GM12873 (cell line): ENCODE data around the gene TMED6.
A peak's percentile ranks its signal among the peaks of the same experiment; 100 is the strongest.

Experiments used
- CTCF ChIP-seq: IDR thresholded peaks from 2 replicates; pipeline ENCODE4 v1.5.1; 2012; ENCODE audit warnings: low read depth, mild to moderate bottlenecking, moderate library complexity, low read length, control low read depth; ENCODE audit not compliant: insufficient read depth; ENCODE audit errors: missing control alignments

Gene TMED6

DNA sequence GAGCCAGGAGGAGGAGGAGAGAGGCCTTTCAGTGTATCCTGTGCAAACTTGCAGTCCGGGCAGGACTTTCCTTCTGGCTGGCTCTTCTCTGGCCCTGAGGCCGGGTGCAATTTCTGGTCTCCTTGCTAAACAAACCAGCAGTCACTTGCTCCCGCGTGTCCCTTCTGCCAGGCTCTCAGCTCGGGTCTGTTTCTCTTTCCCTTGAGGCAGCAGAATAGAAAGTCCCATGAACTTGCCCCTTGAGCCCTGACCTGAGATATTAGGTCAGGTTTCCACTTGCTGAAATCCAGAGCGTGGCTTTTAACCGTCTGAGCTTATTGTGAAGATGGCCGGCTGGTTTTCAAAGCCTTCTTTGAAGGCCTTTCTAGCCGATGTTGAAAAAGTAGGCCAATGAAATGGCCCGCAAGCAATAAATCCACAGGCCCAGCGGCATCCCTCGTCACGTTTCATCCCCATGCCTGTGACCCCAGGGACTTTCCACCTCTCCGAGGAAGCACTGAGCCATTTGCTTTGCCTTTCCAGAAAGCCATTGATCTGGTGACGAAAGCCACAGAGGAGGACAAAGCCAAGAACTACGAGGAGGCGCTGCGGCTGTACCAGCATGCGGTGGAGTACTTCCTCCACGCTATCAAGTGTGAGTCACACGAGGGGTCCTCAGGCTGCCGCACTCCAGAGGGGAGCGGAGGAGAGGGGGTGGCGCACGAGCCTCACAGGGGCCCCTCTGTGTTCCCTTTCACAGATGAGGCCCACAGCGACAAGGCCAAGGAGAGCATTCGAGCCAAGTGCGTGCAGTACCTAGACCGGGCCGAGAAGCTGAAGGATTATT, 35.9 kb downstream of the TMED6 start:
- TF ChIP-seq CTCF, result no peak

- TF ChIP-seq CTCF, result no peak
Measured at GRCh38 chr16:69314534-69314933, 37.1 kb downstream of the TMED6 start.

DNA sequence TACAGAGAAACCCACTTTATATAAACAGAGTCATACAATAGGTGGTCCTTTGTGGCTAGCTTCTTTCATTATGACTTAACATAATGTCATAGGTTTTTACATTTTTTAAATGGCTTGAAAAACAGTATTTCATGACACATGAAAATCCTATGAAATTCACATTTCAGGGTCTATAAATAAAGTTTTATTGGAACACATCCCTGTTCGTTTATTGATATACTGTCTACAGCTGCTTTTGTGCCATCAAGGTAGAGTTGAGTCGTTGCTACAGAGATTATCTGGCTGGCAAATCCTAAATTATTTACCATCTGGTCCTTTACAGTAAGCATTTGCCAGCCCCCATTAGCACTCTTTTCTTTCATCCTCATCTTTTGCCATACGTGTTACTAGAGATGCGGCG, 38.1 kb downstream of the TMED6 start:
- TF ChIP-seq CTCF, result no peak

DNA sequence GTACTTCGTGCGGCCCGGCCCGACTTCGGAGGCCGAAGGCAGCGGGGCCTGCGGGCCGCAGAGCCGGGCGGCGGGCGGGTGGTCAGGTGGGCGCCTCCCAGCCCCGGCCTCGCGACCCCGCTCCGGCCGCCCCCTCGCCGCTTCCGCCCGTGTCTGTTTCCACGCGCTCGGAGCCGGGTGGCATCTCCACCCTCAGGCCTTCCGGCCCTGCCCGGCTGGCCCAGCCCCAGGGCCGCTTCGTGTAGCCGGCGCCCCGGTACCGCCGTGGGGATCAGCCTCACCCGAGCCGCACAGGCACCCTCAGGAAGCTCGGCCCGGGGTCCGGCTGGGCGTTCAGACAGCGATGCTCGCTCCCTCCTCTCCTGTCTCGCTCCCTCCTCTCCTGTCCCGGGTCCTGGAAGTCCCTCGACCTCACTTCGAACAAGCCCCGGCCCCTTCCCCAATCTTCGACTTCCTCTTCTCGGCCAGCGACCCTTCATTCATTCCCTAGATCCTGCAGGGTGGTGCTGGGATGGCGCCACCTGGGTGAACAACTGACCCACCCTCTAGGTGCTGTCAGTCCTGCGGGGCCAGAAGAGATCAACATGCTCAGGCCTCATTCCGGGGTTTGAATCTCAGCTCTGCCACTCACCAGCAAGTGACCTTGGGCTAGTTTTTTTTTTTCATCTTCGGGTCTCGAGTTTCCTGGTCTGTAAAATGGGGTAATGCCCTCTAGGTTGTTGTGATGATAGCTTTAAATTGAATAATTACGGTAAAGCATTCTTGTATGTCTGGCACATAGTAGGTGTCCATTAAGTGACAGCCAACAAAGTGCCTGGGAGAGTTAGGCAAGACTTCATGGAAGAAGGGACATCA, 39.8 kb downstream of the TMED6 start:
- peak; percentile 15 for TF ChIP-seq CTCF

- TF ChIP-seq CTCF, result peak; percentile 90
Measured at GRCh38 chr16:69310653-69311532, 40.7 kb downstream of the TMED6 start, which contains the start of gene VPS4A. TSS of gene VPS4A (plus strand) at chr16:69311350. CDS start at chr16:69311512, 162 bp downstream.

GRCh38 chr16:69309316-69309715, 42.3 kb downstream of the TMED6 start:
- TF ChIP-seq CTCF, result no peak
